Measurements from ENCODE around the gene LRMDA. TPM values are rescaled to one million over a fixed set of nuclear protein-coding genes. Genes with fewer than 3 reads are reported as not detected.

Gene LRMDA
- total RNA-seq, 1 donor from 2014 or later: not detected

GRCh38 chr10:76401006-76401405, 969.6 kb downstream of the LRMDA start:
- no peak for DNase-seq (ENCODE audit: low read depth)

GRCh38 chr10:76403912-76404311, 972.5 kb downstream of the LRMDA start:
- peak; percentile 19 for DNase-seq (ENCODE audit: low read depth)

- DNase-seq (ENCODE audit: low read depth): no peak
Measured at GRCh38 chr10:76404531-76404930, 973.1 kb downstream of the LRMDA start.

- no peak for DNase-seq (ENCODE audit: low read depth)
Measured at GRCh38 chr10:76405922-76406321, 974.5 kb downstream of the LRMDA start.

- peak; percentile 50 for DNase-seq (ENCODE audit: low read depth)
Measured at GRCh38 chr10:76408646-76409045, 977.2 kb downstream of the LRMDA start.

GRCh38 chr10:76411729-76412435, 980.5 kb downstream of the LRMDA start:
- DNase-seq (ENCODE audit: low read depth): no peak

GRCh38 chr10:76415554-76415953, 984.1 kb downstream of the LRMDA start:
- no peak for DNase-seq (ENCODE audit: low read depth)

- no peak for DNase-seq (ENCODE audit: low read depth)
Measured at GRCh38 chr10:76416642-76417041, 985.2 kb downstream of the LRMDA start.

- no peak for DNase-seq (ENCODE audit: low read depth)
Measured at GRCh38 chr10:76420725-76421124, 989.3 kb downstream of the LRMDA start.

GRCh38 chr10:76422769-76423168, 991.3 kb downstream of the LRMDA start:
- no peak for DNase-seq (ENCODE audit: low read depth)

- DNase-seq (ENCODE audit: low read depth): peak; percentile 48
Measured at GRCh38 chr10:76428551-76429367, 997.3 kb downstream of the LRMDA start.

GRCh38 chr10:76429368-76430060, 998.1 kb downstream of the LRMDA start:
- DNase-seq (ENCODE audit: low read depth): no peak

GRCh38 chr10:76430061-76430645, 998.7 kb downstream of the LRMDA start:
- peak; percentile 45 for DNase-seq (ENCODE audit: low read depth)

GRCh38 chr10:76432016-76433012, 1000.9 kb downstream of the LRMDA start:
- peak; percentile 88 for DNase-seq (ENCODE audit: low read depth)

GRCh38 chr10:76433161-76434005, 1002.0 kb downstream of the LRMDA start:
- DNase-seq (ENCODE audit: low read depth): peak; percentile 60

- DNase-seq (ENCODE audit: low read depth): no peak
Measured at GRCh38 chr10:76435157-76435556, 1003.7 kb downstream of the LRMDA start.

- no peak for DNase-seq (ENCODE audit: low read depth)
Measured at GRCh38 chr10:76436401-76436811, 1005.0 kb downstream of the LRMDA start.

- peak; percentile 54 for DNase-seq (ENCODE audit: low read depth)
Measured at GRCh38 chr10:76436981-76437380, 1005.6 kb downstream of the LRMDA start.

- DNase-seq (ENCODE audit: low read depth): no peak
Measured at GRCh38 chr10:76440426-76440825, 1009.0 kb downstream of the LRMDA start.
